Epithelial cell of esophagus (primary cell): Measurements from ENCODE around the gene MTUS2.

Source experiments
- DNase-seq: peaks from one replicate; pipeline ENCODE4 v3.0.0; 2010; ENCODE audit warnings: low read depth
- H3K4me3 ChIP-seq: 2 replicates; pipeline ENCODE4 v1.5.1; 2011; ENCODE audit warnings: mild to moderate bottlenecking, low read length, control low read depth
- CTCF ChIP-seq: IDR thresholded peaks from 2 replicates; pipeline ENCODE4 v1.5.1; 2011; ENCODE audit warnings: low read depth, mild to moderate bottlenecking, low read length, control low read depth, inconsistent platforms; ENCODE audit not compliant: insufficient read depth; ENCODE audit errors: missing control alignments

MTUS2 gene

DNA sequence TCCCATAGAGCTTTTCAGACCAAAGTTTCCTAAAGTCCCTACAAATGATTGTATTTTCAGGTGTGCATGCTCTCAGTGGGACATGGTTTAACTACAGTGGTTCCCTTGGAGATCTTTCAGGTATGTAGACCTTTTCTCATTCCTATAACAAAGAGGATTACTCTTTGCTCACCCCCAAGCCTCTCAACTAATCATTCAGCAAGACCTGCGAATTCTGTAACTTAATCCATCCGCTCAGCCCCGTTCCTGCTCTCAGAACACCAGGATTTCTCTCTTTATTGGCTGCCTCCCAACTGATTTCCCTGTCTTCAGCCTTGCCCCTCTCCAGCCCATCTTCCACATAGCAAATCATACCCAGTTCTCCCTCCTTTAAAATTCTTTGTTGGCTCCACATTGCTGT, 253.6 kb downstream of the MTUS2 start:
- H3K4me3 ChIP-seq: no peak overlapping the region
- TF ChIP-seq CTCF: no peak
- DNase-seq: no peak

GRCh38 chr13:29077051-29077813, 257.1 kb downstream of the MTUS2 start:
- no peak for DNase-seq
- no peak for TF ChIP-seq CTCF
- H3K4me3 ChIP-seq: no peak overlapping the region

- TF ChIP-seq CTCF: no peak
- no peak overlapping the region for H3K4me3 ChIP-seq
- no peak for DNase-seq
These were observed 260.9 kb downstream of the MTUS2 start for GRCh38 chr13:29081036-29081435.

DNA sequence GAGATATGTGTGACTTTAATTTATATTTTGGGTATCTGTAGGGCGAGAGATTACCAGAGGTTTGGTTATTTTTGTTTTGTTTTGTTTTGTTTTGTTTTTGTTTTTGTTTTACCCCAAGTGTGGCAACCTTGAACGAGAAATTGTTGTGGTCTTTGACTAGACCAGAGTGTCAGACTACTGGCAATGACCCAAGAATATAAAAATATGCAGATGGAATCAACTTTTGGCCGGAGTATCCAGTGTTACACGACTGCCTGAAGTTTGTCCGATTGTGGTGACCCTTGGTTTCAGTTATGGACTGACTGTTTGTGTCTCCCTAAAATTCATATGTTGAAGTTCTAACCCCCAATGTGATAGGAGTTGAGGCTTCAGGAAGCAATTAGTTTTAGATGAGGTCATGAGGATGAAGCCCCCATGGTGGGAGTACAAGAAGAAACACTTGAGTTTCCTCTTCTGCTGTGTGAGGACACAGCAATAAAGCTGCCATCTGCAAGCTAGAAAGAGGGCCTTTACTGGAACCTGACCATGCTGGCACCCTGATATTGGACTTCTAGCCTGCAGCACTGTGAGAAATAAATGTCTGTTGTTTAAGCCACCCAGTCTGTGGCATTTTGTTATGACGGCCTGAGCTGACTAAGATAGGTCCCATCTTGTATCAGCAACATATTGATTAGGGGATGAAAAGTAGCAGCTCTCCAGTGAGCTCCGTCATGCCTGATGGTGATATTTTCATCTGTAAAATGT, 261.7 kb downstream of the MTUS2 start:
- no peak overlapping the region for H3K4me3 ChIP-seq
- TF ChIP-seq CTCF: no peak
- no peak for DNase-seq

DNA sequence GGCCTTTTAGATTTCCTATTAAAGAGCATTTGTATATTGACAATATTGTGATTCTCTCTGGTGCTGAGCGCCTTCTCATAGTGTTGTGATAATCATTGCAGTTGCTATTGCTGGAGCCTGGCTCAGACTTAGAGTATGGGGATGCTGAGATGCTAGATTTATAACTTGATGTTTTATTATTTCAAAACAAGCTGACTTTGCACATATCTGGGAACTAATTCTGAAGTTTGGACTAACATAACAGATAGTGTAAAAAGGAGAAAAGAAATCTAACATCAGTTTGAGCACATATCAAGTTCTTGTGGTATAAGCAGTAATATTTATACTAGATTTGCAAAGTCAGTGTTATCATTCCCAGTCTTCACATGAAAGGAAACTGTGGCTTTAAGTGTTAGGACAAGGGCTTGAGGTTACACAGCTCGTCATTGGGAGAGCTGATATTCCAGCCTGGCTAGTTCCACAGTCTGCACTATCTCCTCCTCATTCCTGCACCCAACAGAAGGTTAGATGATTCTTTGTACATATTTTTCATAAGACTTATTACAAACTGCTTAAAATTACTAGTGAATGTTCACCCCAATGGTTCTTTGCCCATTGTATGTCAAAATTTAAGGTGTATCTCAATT, 279.8 kb downstream of the MTUS2 start:
- TF ChIP-seq CTCF: no peak
- no peak for DNase-seq

GRCh38 chr13:29100758-29101157, 280.6 kb downstream of the MTUS2 start:
- no peak for TF ChIP-seq CTCF
- H3K4me3 ChIP-seq: no peak overlapping the region
- no peak for DNase-seq

More for the DNA sequence above, 279.8 kb downstream of the MTUS2 start:
- no peak overlapping the region for H3K4me3 ChIP-seq
